Erythroblast (primary cell): ENCODE measurements around the gene KIF17.

ENCODE experiments used
- DNase-seq, 2 experiments: peaks; one replicate each; lab custom pipeline; 2025; lab: John Stamatoyannopoulos, UW
- GATA1 ChIP-seq: IDR thresholded peaks from 2 replicates; pipeline ENCODE4 v1.6.1; 2011; ENCODE audit warnings: low read depth, mild to moderate bottlenecking, control low read depth, low read length, moderate library complexity
- POLR2A ChIP-seq: IDR thresholded peaks from 2 replicates; pipeline ENCODE4 v1.6.1; 2011; ENCODE audit warnings: mild to moderate bottlenecking, low read length

KIF17 gene

GRCh38 chr1:20619999-20620398 is 97.8 kb downstream of the KIF17 start:
- no peak for TF ChIP-seq GATA1
- no peak for TF ChIP-seq POLR2A
- DNase-seq, result no peak

GRCh38 chr1:20618550-20618949 is 99.3 kb downstream of the KIF17 start:
- TF ChIP-seq POLR2A (no peak), GATA1 (no peak)
- no peak for DNase-seq

- DNase-seq, result no peak
- no peak for TF ChIP-seq GATA1
Measured at GRCh38 chr1:20616847-20617487, 100.8 kb downstream of the KIF17 start.

DNA sequence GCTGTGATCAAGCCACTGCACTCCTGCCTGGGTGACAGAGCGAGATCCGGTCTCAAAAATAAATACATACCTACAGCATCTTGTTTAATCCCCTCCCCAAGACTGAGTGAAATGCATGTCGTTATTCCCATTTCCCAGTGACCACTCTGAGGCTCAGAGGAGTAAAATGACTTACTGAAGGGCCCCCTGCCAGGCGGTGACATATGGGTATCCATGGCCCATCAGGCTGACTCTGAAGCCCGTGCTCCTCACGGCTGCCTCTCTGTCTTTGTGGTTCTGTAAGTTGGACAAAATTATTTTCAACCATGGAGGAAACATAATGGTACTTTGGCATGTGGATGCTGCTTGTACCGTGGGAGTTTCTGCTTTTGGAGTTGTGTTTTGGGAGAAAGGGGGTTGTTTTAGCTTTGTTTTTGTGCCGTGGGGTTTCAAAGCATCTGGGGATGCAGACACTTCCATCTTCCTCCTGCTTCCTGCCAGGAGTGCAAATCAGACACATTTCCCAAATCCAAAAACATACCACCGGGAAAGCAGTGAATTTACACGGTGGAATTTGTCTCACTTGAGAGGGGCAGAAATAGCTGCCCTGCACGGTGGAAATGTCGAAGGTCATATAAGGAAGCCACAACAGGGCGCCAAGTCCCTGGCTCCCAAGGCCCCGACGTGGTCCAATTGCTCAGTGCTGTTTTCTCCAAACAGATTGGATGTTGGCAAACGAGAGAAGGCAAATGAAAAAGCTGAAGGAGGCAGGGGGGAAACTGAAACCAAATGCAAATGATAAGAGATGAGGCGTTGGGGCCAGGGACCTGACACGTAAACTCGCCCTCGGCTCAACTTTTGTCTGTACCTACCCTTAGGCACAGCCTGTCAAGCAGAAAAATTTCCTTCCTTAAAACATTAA is 101.6 kb downstream of the KIF17 start:
- TF ChIP-seq GATA1, result no peak
- TF ChIP-seq POLR2A, result no peak
- DNase-seq, result no peak

DNA sequence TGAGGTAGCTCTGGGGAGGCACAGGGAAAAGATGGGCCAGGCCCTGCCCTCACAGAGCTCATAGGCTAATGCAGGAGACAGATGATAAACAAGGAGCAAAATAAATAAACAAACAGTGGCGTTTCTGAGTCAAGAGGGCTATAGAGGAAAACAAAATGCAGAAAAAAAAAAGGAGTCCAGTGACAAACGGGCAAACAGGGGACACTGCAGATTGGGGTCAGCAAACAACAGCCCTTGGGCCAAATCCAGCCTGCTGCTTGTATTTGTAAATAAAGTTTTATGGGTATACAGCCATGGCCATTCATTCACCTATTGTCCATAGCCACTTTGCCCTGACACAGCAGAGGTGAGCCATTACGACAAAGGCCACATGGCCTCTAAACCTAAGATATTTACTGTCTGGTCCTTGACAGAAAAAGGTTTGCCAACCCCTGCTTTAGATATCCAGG is 103.7 kb downstream of the KIF17 start:
- TF ChIP-seq GATA1 (no peak), POLR2A (no peak)
- no peak for DNase-seq
